ENCODE measurements around the gene ATP8B1.

GRCh38 chr18:57832730-57833129 lies 29.6 kb upstream of the ATP8B1 start:
- TF ChIP-seq POLR2A (IDR thresholded peaks at IDR 0.05) (no peak), CTCF (IDR thresholded peaks at IDR 0.05) (no peak)
